Adrenal gland (tissue), 5 donors: ENCODE data around the gene RFX8.

ENCODE experiments used
- CTCF ChIP-seq, 6 experiments: fragments of 450-650 bp in 4 of 6; fragments of 200-600 bp in 2 of 6; sonication (generic) in 1 of 6; IDR thresholded peaks; 1 replicate in 5 of 6; 2 replicates in 1 of 6; pipeline versions ENCODE4 v1.5.1 to v1.8.0; 2016 to 2021; ENCODE audit warnings: antibody characterized with exemption in 6 of 6, mild to moderate bottlenecking in 2 of 6, moderate library complexity in 1 of 6
- POLR2A ChIP-seq, 2 donors: fragments of 450-650 bp; IDR thresholded peaks; one replicate each; pipeline ENCODE4 v1.6.1; 2017; ENCODE audit warnings: antibody characterized with exemption in 2 of 2, mild to moderate bottlenecking in 2 of 2, moderate library complexity in 1 of 2
- donor health status: DM: no; HTN: no; CAD: no.

GRCh38 chr2:101485856-101486255, 10.9 kb upstream of the RFX8 start:
- TF ChIP-seq CTCF (IDR thresholded peaks at IDR 0.05) (no peak), POLR2A (IDR thresholded peaks at IDR 0.05) (no peak)
